Suprapubic skin (tissue), 4 donors: ENCODE results near the gene TMC8. TPM values are rescaled to one million over a fixed set of nuclear protein-coding genes. Genes with fewer than 3 reads are reported as not detected.
A peak's percentile ranks its signal among the peaks of the same experiment; 100 is the strongest.
"Not testable (repeated sequence)": the region's sequence is repeated elsewhere in the genome, so short reads cannot be mapped to it uniquely, and the experiment has no call there.

Experiments
- DNase-seq, 2 donors: peaks; one replicate each; pipeline ENCODE4 v3.0.0-alpha.2; 2019; ENCODE audit warnings: low spot score in 2 of 2
- H3K27ac ChIP-seq: fragments of 200-600 bp; sonication (generic); one replicate; pipeline ENCODE4 v1.5.1; 2019
- H3K27me3 ChIP-seq: fragments of 200-600 bp; sonication (generic); one replicate; pipeline ENCODE4 v1.5.1; 2019
- H3K36me3 ChIP-seq: fragments of 200-600 bp; sonication (generic); one replicate; pipeline ENCODE4 v1.5.1; 2019
- H3K4me1 ChIP-seq: fragments of 200-600 bp; sonication (generic); one replicate; pipeline ENCODE4 v1.5.1; 2019
- H3K4me3 ChIP-seq: fragments of 200-600 bp; sonication (generic); one replicate; pipeline ENCODE4 v1.5.1; 2019; ENCODE audit warnings: mild to moderate bottlenecking
- H3K9me3 ChIP-seq: fragments of 200-600 bp; sonication (generic); one replicate; pipeline ENCODE4 v1.5.1; 2019
- CTCF ChIP-seq, 2 donors: fragments of 200-600 bp in 1 of 2; fragments of 450-650 bp in 1 of 2; sonication (generic) in 1 of 2; IDR thresholded peaks; one replicate each; pipeline ENCODE4 v1.5.1; 2016 to 2019; ENCODE audit warnings: antibody characterized with exemption in 2 of 2, mild to moderate bottlenecking in 1 of 2, moderate library complexity in 1 of 2
- EP300 ChIP-seq: sonication (generic); formaldehyde crosslinking; IDR thresholded peaks from one replicate; pipeline ENCODE4 v1.6.1; 2017; ENCODE audit warnings: antibody characterized with exemption
- POLR2A ChIP-seq, 2 donors: fragments of 450-650 bp; IDR thresholded peaks; one replicate each; pipeline ENCODE4 v1.6.1; 2017; ENCODE audit warnings: antibody characterized with exemption in 2 of 2, mild to moderate bottlenecking in 2 of 2, moderate library complexity in 2 of 2
- POLR2AphosphoS5 ChIP-seq, 3 donors: sonication (generic); formaldehyde crosslinking; IDR thresholded peaks; one replicate each; pipeline ENCODE4 v1.6.1; 2017; ENCODE audit warnings: antibody characterized with exemption in 3 of 3
- WGBS: methylation state at CpG from one replicate; pipeline ENCODE4 v1.1.5; 2018; 5-methylcytosine and 5-hydroxymethylcytosine counted together
- total RNA-seq, 4 donors: library from RNA; depleted of rRNA; stranded (reverse); fragments of >200 nt; gene quantifications; one replicate each; pipeline ENCODE4 v1.1.0, GENCODE V29; 2016

The TMC8 gene
- total RNA-seq, 4 donors from 2014 or later = 0.36 to 6.4 (median 1.8) TPM

GRCh38 chr17:78112518-78113471, 17.8 kb upstream of the TMC8 start:
- Histone ChIP-seq H3K9me3 (no peaks in the 10 kb centered on the region), H3K27me3 (no peaks in the 10 kb centered on the region), H3K4me1 (peaks cover 27% of the 10 kb centered on the region), H3K36me3 (peaks cover 23% of the 10 kb centered on the region), H3K27ac (no peak overlapping the region), H3K4me3 (no peak overlapping the region)
- WGBS = 79% methylated on average over 21 of the region's 33 CpGs
- no peak for DNase-seq
- TF ChIP-seq CTCF (IDR thresholded peaks at IDR 0.05) (peak; percentile 95 to 99), POLR2A (IDR thresholded peaks at IDR 0.05) (no peak), POLR2AphosphoS5 (IDR thresholded peaks at IDR 0.05) (peak in 1 of 3 donors; percentile 18), EP300 (no peak)

- peak overlapping the region; percentile 64 for H3K27ac ChIP-seq
- 85% methylated on average over 24 of the region's 25 CpGs for WGBS
Observed at GRCh38 chr17:78113804-78114785, 16.5 kb upstream of the TMC8 start.

GRCh38 chr17:78114831-78115723, 15.5 kb upstream of the TMC8 start:
- WGBS = 53% methylated on average over 28 of the region's 28 CpGs
- Histone ChIP-seq H3K36me3 (peaks cover 28% of the 10 kb centered on the region), H3K27me3 (no peaks in the 10 kb centered on the region), H3K4me3 (peak overlapping the region; percentile 2), H3K9me3 (no peaks in the 10 kb centered on the region), H3K4me1 (peaks cover 29% of the 10 kb centered on the region), H3K27ac (peak overlapping the region; percentile 64)
- no peak for TF ChIP-seq POLR2AphosphoS5 (IDR thresholded peaks at IDR 0.05)
- no peak for TF ChIP-seq EP300
- no peak for TF ChIP-seq CTCF (IDR thresholded peaks at IDR 0.05)
- TF ChIP-seq POLR2A (IDR thresholded peaks at IDR 0.05) = no peak
- DNase-seq = peak in 1 of 2 donors; percentile 59

More at GRCh38 chr17:78113804-78114785, 16.5 kb upstream of the TMC8 start:
- TF ChIP-seq CTCF (IDR thresholded peaks at IDR 0.05) (no peak), POLR2A (IDR thresholded peaks at IDR 0.05) (no peak), POLR2AphosphoS5 (IDR thresholded peaks at IDR 0.05) (no peak), EP300 (no peak)
- peak in 1 of 2 donors; percentile 51 for DNase-seq
- Histone ChIP-seq H3K4me1 (peaks cover 29% of the 10 kb centered on the region), H3K9me3 (no peaks in the 10 kb centered on the region), H3K27me3 (no peaks in the 10 kb centered on the region), H3K4me3 (no peak overlapping the region), H3K36me3 (peaks cover 24% of the 10 kb centered on the region)

GRCh38 chr17:78115803-78116202, 14.8 kb upstream of the TMC8 start:
- WGBS = 84% methylated on average over 14 of the region's 18 CpGs
- H3K4me3 ChIP-seq, H3K9me3 ChIP-seq, H3K27ac ChIP-seq, DNase-seq, H3K27me3 ChIP-seq: not testable (repeated sequence)
- Histone ChIP-seq H3K4me1 (peaks cover 29% of the 10 kb centered on the region), H3K36me3 (peaks cover 25% of the 10 kb centered on the region)

GRCh38 chr17:78116411-78116810, 14.2 kb upstream of the TMC8 start:
- H3K4me1 ChIP-seq = peaks cover 29% of the 10 kb centered on the region
- DNase-seq = no peak
- TF ChIP-seq CTCF (IDR thresholded peaks at IDR 0.05) (no peak), EP300 (no peak), POLR2AphosphoS5 (IDR thresholded peaks at IDR 0.05) (no peak), POLR2A (IDR thresholded peaks at IDR 0.05) (no peak)
- H3K9me3 ChIP-seq = no peaks in the 10 kb centered on the region
- no peaks in the 10 kb centered on the region for H3K27me3 ChIP-seq
- H3K27ac ChIP-seq = no peak overlapping the region
- 98% methylated on average over 9 of the region's 9 CpGs for WGBS
- no peak overlapping the region for H3K4me3 ChIP-seq
- H3K36me3 ChIP-seq = peaks cover 30% of the 10 kb centered on the region
